HS-27A (cell line): ENCODE results near the gene INAFM1.
A peak's percentile ranks its signal among the peaks of the same experiment; 100 is the strongest.
"Not testable (repeated sequence)": the region's sequence is repeated elsewhere in the genome, so short reads cannot be mapped to it uniquely, and the experiment has no call there.

Experiments used
- DNase-seq: peaks from one replicate; pipeline ENCODE4 v3.0.0-alpha.2; 2012; ENCODE audit warnings: low read depth, missing footprints

INAFM1 gene

DNA sequence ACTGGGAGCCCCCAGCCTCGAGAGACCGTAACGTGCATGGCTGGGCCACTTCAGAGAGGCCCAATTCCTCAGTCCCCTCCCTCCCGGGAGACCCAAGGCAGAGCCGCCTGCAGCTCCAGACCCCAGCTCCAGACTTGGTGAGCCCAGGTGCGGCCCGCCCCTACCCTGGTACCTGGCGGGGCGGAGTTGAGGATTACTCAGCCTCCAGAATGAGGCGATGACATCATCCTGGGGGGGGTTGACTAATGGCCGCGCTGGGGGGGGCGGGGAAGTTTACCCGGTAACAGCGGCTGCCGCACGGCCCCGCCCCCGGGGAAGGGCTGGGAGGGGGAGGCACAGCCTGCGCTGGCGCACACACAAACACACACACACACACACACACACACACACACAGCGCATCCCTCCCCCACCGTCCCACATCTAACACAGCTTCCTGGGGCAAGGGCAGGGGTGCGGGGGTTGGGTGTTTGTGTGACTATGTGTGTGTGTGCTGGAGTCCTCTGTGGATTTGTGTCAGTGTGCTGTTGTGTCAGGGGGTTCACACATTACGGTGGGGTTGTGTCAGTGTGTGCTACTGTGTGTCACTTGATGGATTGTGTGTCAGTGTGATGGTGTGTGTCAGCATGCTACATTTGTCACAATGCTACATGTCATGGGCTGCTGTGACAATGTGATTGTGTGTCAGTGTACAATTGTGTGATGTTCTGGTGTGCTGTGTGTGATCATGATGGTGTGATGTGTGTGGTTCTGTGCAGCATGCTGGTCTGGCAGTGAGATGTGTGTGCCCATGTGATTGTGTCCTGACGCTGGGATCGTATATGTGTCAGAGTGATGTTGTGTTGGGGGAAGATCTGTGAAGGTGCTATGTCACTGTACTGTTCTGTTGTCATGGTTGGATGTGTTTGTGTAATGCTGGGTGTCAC, 33.4 kb upstream of the INAFM1 start:
- no peak for DNase-seq

DNA sequence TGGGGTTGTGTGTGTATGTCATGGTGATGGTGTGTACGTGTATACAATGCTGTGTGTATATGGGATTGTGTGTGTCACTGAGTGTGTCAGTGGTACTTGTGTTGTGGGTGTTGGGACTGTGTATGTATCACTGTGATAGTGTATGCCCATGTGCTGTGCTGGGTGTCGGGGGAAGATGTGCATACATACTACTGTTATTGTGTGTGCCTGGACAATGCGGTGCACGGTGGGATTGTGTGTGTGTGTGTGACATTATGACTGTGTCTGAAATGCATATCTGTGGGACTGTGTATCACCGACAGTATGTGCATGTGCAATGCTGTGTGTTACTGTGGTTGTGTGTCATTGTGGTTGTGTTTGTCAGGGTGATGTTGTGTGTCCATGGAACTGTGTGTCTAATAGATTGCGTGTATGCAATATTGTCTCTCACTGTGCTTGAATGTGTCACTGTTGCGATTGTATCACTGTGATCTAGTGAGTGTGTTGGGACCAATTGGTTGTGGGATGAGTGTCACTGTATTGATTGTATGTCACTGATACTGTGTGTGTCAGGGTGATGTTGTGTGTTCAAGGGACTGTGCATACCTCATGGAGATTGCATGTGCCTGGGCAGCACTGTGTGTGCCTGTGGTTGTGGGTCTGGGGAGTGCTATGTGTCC, 32.6 kb upstream of the INAFM1 start:
- no peak for DNase-seq

DNA sequence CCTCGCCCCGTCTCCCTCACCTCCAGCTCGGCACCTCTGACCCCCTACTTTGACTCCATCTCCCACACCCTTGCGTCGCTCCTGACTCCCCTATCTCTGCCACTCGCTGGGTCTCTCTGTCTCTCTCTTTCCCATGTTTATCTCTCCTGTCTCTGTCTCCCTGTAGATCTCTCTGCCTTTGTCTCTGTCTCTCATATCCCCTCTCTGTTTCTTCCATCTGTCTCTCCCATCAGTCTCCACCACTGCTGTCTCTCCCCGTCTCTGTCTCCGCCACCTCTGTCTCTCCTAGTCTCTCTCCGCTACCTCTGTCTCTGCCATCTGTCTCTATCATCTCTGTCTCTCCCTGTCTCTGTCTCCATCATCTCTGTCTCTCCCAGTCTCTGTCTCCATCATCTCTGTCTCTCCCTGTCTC, 31.3 kb upstream of the INAFM1 start:
- DNase-seq, result no peak

DNA sequence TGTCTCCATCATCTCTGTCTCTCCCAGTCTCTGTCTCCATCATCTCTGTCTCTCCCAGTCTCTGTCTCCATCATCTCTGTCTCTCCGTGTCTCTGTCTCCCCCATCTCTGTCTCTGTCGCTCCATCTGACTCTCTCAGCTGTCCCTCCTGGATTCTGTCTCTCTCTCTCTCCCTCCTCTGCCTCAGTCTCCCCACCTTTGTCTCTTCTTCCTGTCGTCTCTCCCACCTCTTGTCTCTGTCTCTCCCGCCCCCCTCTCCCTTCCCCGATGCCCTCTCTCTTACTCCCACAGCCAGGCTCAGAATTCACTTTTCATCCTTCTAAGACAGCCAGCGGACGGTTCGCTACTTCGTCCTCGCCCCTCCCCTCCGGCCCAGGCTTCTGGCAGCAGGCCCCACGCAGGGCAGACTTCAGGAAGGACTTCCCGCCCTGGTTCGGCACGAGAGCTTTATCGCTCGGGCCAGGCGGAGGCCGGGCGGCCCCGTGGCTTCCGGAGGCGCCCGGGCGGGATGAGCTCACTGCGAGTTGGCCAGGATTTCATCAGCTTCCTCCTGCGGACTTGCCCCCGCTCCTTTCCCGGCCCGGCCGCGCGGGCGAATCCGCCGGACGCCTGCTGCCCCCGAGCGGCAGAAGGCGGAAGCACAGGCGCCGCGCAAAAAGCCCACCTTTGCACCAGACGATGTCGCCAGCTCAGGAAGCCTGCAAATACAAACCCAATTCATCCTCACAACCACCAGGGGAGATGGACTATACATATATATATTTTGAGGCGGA, 30.7 kb upstream of the INAFM1 start:
- no peak for DNase-seq

DNA sequence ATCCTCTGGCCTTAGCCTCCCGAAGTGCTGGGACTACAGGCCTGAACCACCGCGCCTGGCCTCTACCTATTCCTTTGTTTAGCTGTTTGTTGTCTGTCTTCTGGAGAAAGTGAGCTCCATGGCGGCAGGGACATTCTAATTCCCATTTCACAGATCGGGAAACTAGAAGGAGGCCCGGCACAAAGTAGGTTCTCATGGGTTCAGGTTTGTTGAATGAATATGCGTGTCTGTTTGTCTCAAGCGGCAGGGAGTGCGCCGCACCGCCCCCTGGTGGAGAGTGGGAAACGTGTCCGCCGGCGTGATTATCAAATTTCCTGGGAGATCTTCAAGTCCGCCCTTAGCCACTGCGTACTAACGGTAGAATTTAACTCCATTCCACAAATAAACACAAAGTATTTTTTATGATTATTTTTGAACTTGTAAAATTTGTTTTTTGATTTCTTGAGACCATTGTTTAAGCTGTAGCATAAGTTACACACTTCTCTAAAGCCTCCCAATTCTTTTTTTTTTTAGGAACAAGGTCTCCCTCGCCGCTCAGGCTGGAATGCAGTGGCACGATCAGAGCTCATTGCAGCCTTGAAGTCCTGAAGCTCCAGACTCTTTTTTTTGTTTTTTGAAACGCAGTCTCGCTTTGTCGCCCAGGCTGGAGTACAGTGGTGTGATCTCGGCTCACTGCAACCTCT, 27.2 kb upstream of the INAFM1 start:
- DNase-seq, result no peak

DNA sequence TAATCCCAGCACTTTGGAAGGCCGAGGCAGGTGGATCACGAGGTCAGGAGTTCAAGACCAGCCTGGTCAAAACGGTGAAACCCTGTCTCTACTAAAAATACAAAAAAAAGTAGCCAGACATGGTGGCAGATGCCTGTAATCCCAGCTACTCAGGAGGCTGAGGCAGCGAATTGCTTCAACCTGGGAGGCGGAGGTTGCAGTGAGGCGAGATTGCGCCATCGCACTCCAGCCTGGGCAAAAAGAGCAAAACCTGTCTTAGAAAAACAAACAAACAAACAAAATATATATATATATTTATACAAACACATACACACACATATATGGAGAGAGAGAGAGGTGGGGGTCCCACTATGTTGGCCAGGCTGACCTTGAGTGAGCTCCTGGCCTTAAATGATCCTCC, 21.7 kb upstream of the INAFM1 start:
- DNase-seq, result not testable (repeated sequence)

DNA sequence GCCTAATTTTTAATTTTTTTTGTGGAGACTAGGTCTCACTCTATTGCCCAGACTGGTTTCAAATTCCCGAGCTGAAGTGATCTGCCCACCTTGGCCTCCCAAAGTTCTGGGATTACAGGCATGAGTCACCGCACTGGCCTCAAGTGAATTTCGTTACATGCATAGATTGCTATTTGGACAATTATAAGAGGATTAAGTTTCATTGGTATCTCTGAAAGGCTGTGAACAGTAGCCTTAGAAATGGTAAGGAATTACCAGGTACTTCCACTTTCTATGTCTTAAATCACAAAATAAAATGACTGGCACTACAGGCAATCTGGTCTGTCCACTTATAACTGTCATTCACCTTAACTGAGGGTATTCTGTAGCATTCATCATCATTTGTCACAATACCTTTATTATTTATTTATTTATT, 21.2 kb upstream of the INAFM1 start:
- DNase-seq, result peak; percentile 93

DNA sequence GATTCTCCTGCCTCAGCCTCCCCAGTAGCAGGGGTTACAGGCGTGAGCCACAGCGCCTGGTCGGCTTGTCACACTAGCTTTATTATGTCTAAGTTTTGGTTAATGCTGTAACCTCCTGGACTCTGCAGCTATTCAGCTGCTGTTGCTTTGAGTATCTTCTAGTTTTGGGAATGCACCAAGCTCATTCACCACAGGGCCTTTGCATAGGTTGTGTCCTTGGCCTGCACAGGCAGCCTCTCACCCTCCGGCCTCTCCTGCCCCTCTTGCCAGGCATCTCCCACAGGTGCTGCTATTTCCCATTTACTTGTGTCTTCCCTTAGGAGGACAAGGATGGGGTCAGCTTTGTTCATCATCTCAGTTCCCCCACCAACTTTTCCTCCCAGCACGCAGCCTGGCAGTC, 20.7 kb upstream of the INAFM1 start:
- no peak for DNase-seq

DNA sequence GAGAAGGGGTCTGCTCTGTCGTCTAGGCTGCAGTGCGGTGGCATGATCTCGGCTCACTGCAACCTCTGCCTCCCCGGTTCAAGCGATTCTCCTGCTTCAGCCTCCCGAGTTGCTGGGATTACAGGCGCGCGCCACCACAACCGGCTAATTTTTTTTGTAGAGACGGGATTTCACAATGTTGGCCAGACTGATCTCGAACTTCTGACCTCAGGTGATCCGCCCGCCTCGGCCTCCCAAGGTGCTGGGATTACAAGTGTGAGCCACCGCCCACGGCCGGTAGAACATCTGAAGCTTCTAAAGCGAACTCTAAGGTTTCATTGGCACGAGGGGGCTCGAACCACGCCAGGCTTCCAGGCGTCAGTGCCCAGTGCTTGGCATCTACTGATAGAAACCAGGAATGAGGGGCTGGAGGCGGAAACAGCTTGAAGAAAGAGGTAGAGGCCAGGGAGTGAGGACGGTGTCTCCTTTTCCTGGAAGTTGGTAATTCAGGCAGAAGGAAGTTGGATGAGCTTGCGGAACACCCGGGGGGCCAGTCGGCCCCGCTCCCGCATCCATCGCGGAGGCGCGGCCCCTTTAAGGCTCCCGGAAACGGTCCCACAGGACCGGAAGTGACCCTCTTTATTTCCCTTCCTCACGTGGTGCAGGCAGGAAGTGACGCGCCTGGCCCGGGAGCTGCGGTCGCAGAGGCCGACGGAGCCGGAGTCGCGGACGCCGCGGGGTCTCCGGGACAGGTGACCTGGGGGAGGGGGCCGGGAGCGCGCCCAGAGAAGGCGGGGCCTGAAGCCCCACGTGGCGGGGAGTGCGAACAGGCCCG, 18.6 kb upstream of the INAFM1 start, which contains the start of gene CCDC9:
TSS of gene CCDC9 (plus strand) at position 647 of the 814 bp plus-strand sequence. CDS start 1,876 bp downstream, outside the sequence.
- peak; percentile 82 for DNase-seq

DNA sequence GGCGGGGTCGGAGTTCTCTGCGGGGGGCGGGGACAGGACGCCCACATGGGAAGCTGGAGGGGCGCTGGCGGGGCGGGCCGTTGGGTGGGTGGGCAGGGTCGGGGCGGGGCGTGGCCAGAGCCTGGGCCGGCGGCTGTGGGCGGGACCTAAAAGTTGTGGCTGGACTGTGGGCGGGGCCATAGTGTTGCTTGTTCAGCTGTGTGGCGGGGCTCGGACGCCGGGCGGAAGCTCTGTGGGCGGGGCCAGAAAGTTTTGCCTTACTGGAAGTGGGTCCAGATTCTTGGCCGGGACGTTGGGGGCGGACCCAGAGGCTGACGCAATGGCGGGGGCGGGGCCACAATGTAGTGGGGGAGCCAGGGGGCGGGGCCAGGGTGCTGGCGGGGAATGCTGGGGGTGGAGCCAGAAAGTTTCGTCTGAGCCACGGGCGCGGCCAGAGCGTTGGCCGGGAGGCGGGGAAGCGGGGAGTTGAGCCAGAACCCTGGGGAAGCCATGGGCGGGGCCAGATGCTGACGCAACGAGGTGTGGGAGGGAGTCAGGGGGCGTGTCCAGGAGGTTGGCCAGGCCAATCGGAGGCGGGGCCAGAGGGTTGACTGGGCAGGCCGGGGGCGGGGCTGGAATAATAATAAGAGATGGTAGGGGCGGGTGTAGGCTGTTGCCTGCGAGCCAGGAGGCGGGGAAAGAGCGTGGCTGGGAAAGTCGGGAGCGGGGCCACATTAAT, 17.8 kb upstream of the INAFM1 start:
- peak; percentile 97 for DNase-seq

DNA sequence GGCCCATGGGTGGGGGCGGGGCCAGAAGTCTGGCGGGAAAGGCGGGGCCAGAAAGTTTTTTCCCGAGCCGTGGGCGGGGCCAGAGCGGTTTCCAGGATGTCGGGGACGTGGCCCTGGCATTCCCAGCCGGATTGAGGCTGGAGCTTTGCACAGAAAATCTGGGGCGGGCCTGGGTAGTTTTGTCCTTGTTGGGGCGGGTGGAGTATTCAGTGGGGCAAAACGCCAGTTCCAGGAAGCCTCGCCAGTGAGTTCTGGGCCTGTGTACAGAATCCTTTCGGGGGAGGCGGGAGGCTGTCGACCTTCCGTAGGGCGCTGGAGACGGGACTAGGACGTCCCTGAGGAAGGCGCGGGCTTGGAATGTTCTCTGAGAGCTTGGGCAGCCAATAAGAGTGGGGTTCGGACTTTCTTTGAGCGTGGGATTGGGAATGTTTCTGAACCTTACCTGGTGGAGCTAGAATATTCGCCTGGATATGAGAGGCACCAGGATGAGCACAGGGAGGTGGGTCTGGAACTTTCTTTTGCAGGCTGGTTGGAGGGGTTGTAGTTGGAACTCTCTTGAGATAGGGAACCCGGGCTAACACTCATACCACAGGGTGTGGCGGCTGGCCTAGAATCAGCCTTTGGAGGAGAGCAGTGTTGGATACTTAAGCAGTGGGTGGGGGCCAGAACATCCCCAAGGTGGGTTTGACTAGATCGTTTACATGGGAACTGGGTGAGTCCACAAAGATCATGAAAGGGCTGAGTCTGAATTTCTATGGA, 17.1 kb upstream of the INAFM1 start:
- no peak for DNase-seq

DNA sequence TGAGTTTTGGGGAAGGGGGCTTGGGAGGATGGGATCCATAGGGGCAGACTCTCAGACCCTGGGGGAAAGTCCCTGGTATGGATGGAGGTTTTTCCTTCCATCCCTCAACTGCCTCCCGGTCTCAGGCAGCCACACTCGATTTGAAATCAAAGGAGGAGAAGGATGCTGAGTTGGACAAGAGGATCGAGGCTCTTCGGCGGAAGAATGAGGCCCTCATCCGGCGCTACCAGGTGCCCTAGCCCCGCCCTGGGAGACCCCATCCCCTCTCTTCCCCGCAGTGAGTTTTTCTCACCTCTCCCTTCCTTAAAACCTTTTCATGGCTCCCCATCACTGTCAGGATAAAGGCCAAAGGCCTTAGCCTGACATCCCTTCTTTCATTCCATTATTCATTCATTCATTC, 16.3 kb upstream of the INAFM1 start:
- no peak for DNase-seq

DNA sequence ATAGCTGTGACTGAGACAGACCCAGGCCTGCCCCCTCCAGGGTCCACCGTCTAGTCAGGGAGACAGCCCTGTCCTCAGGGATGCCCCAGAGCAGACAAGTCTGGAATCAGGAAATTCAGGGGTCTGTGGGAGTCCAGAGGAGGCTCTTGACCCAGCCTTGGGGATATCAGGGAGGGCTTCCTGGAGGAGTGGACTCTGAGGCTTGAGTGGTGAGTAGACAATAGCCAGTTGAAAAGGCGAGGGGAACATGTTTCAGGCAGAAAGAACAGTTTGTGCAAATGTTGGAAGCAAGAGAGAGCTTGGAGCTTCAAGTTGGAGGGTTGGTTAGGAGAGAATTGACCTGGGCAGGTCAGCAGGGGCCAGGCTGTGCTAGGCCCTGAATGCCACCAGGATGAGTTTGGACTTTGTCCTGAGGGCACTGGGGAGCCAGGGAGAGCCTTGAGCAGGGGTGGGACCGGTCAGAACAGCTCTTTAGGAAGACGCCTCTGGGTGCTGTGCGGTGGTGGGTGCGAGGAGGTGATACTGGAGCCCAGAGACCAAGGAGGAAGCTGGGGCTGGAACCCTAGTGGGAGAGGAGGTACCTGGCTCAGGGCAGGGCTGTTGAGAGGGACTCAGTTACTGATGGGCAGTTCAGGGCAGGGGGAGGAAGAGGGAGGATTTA, 15.7 kb upstream of the INAFM1 start:
- DNase-seq, result no peak

DNA sequence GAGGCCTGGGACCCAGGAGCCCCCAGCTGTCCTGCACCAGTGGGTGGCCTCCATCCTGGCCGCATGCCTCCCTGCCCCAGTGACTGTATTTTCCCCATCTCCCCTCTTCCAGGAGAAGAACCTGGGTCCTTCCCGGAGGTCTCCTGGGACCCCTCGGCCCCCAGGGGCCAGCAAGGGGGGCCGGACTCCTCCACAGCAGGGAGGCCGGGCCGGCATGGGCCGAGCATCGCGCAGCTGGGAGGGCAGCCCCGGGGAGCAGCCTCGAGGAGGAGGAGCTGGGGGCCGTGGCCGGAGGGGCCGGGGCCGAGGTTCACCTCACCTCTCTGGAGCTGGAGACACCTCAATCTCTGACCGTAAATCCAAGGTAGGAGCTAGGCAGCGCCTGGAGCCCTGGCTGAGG, 14.2 kb upstream of the INAFM1 start:
- no peak for DNase-seq

DNA sequence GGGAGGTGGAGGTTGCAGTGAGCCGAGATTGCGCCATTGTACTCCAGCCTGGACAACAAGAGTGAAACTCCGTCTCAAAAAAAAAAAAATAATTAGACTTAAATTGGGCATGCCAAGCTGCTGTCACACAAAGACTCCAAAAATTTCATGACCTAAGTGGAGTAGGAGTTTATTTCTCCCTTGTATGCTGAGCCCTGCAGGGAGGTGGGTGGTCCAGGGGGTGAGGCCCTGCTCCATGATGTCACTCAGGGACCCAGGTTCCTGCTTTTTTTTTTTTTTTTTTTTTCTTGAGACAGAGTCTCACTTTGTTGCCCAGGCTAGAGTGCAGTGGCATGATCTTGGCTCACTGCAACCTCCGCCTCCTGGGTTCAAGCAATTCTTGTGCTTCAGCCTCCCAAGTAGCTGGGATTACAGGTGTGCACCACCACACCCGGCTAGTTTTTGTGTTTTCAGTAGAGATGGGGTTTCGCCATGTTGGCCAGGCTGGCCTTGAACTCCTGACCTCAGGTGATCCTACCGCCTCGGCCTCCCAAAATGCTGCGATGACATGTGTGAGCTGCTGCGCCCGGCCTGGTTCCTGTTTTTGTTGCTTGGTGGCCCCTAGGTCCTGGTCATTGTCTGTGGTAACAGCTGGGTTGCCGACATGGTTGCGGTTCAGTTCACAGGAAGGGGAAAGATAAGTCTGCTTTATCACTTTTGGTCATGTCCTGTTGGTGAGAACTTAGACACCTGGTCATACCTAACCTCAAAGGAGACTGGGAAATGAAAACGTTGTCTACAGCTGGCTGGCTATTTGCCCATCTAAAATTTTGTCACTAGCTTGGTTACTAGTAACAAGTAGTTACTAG, 12.5 kb upstream of the INAFM1 start:
- DNase-seq, result not testable (repeated sequence)

DNA sequence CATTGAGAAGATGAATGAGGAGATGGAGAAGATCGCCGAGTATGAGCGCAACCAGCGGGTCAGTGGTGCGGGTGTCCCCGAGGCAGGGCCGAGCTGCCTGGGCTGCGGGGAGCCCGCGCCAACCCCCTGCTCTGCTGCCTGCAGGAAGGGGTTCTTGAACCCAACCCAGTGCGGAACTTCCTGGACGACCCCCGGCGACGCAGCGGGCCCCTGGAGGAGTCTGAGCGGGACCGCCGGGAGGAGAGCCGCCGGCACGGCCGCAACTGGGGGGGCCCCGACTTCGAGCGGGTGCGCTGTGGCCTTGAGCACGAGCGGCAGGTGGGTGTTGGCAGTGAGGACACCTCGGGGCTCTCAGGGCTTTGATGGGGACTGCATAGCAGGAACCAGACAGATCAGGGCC, 10.1 kb upstream of the INAFM1 start:
- no peak for DNase-seq

DNA sequence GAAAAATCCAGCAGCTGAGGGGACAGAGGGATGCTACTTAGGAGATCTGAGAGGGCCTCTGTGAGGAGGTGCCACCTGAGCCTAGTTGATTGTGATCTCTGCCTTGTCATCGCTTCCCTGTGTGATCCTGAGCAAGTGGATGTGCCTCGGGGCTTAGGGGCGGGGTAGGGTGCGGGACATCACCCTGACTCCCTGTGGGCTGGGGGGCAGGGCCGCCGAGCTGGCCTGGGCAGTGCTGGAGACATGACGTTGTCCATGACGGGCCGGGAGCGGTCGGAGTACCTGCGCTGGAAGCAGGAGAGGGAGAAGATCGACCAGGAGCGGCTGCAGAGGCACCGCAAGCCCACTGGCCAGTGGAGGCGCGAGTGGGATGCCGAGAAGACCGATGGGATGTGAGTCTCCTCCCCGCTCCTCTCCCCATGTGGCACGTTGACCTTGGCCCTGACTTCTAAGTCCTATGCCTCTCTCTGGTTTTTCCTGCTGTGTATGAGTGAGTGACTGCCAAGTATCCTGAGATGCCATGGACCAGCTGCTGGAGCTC, 8.2 kb upstream of the INAFM1 start:
- no peak for DNase-seq

DNA sequence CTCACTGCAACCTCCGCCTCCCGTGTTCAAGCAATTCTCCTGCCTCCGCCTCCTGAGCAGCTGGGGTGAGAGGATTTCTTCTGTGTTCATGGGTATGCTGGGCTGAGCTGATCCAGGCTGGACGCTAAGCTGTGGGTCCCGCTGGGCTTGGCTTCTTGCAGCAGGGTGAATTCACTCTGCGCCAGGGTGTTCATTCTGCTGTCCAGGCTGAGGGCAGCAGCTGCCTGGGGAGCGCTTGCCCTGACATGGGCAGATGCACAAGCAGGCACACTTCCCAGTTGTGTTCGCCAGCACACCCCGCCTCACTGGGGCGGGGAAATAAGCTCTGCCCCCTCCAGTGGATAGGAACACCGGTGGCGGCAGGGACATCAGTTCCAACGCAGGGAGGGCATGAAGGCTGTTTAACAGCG, 7.3 kb upstream of the INAFM1 start:
- no peak for DNase-seq
